Measurements from ENCODE around the gene UBL7.

GRCh38 chr15:74419432-74419831 lies 41.5 kb downstream of the UBL7 start:
- TF ChIP-seq POLR2AphosphoS5 (IDR thresholded peaks at IDR 0.05), result no peak
- TF ChIP-seq CTCF (IDR thresholded peaks at IDR 0.05), result no peak
- TF ChIP-seq EP300 (IDR thresholded peaks at IDR 0.05), result no peak
- no peak for TF ChIP-seq POLR2A (IDR thresholded peaks at IDR 0.05)
